GM23338 (cell line): Measurements from ENCODE around the gene CELF4. TPM values are rescaled to one million over a fixed set of nuclear protein-coding genes. Genes with fewer than 3 reads are reported as not detected.

ENCODE experiments used
- ATAC-seq: fragments of 200-7000 bp; cut with Tn5 transposase; 3 replicates; pipeline ENCODE4 v1.9.1; 2020
- DNase-seq: peaks from one replicate; pipeline ENCODE4 v3.0.0-alpha.2; 2015; ENCODE audit warnings: low spot score
- H2AFZ ChIP-seq: fragments of 200-600 bp; sonication (generic); 2 replicates; pipeline ENCODE4 v1.8.0; 2016; ENCODE audit warnings: antibody characterized with exemption, mild to moderate bottlenecking, moderate library complexity
- H3F3A ChIP-seq: fragments of 200-600 bp; sonication (generic); replicated peaks from 2 replicates; pipeline ENCODE4 v1.8.0; 2017; ENCODE audit warnings: antibody characterized with exemption, mixed run types, low read depth
- H3K27ac ChIP-seq: fragments of 200-600 bp; sonication (generic); 2 replicates; pipeline ENCODE4 v1.6.1; 2016; ENCODE audit warnings: low read depth
- H3K27me3 ChIP-seq: fragments of 200-600 bp; sonication (generic); 2 replicates; pipeline ENCODE4 v1.8.0; 2016; ENCODE audit warnings: mild to moderate bottlenecking, mixed run types, moderate library complexity; ENCODE audit not compliant: insufficient read depth
- H3K36me3 ChIP-seq: fragments of 200-600 bp; sonication (generic); 2 replicates; pipeline ENCODE4 v1.8.0; 2016; ENCODE audit warnings: mild to moderate bottlenecking; ENCODE audit not compliant: insufficient read depth
- H3K4me1 ChIP-seq: fragments of 200-600 bp; sonication (generic); 2 replicates; pipeline ENCODE4 v1.8.0; 2016; ENCODE audit warnings: mild to moderate bottlenecking, moderate library complexity; ENCODE audit not compliant: insufficient read depth
- H3K4me2 ChIP-seq: fragments of 200-600 bp; sonication (generic); 2 replicates; pipeline ENCODE4 v1.7.1; 2017; ENCODE audit warnings: mixed run types
- H3K4me3 ChIP-seq: fragments of 200-600 bp; sonication (generic); 2 replicates; pipeline ENCODE4 v1.6.1; 2016; ENCODE audit warnings: mixed run types
- H3K79me2 ChIP-seq: fragments of 200-600 bp; sonication (generic); replicated peaks from 2 replicates; pipeline ENCODE4 v1.8.0; 2017; ENCODE audit warnings: mild to moderate bottlenecking; ENCODE audit not compliant: insufficient read depth
- H3K9me2 ChIP-seq: fragments of 200-600 bp; sonication (generic); 2 replicates; pipeline ENCODE4 v1.8.0; 2017; ENCODE audit not compliant: insufficient read depth
- H4K20me1 ChIP-seq: fragments of 200-600 bp; sonication (generic); replicated peaks from 2 replicates; pipeline ENCODE4 v1.8.0; 2017; ENCODE audit warnings: mild to moderate bottlenecking; ENCODE audit not compliant: insufficient read depth
- H3K27ac Mint-ChIP-seq: 2 replicates; pipeline ENCODE4 v1.8.0; 2020; ENCODE audit warnings: inconsistent platforms, mild to moderate bottlenecking, moderate library complexity, mixed read lengths
- H3K27me3 Mint-ChIP-seq: 3 replicates; pipeline ENCODE4 v1.8.0; 2022; ENCODE audit warnings: low read depth, mild to moderate bottlenecking, moderate library complexity, mixed read lengths, inconsistent platforms; ENCODE audit not compliant: insufficient read depth, poor library complexity
- H3K36me3 Mint-ChIP-seq: 3 replicates; pipeline ENCODE4 v1.8.0; 2021; ENCODE audit warnings: low read depth, mild to moderate bottlenecking, inconsistent platforms, moderate library complexity, mixed read lengths
- H3K4me1 Mint-ChIP-seq: 3 replicates; pipeline ENCODE4 v1.8.0; 2020; ENCODE audit warnings: mild to moderate bottlenecking, inconsistent platforms, mixed read lengths
- H3K4me3 Mint-ChIP-seq: 3 replicates; pipeline ENCODE4 v1.8.0; 2021; ENCODE audit warnings: moderate library complexity, mild to moderate bottlenecking, inconsistent platforms, mixed read lengths
- H3K9me3 Mint-ChIP-seq: 3 replicates; pipeline ENCODE4 v1.8.0; 2020; ENCODE audit warnings: moderate library complexity, mild to moderate bottlenecking, inconsistent platforms, mixed read lengths
- CREB1 ChIP-seq: fragments of 250-450 bp; sonication (Bioruptor Pico); IDR thresholded peaks from 2 replicates; pipeline ENCODE4 v1.5.0; 2020; ENCODE audit warnings: low read depth, mild to moderate bottlenecking, moderate library complexity
- EZH2 ChIP-seq: fragments of 200-600 bp; sonication (generic); IDR thresholded peaks from one replicate; pipeline ENCODE4 v1.8.0; 2017; ENCODE audit warnings: antibody characterized with exemption, mild to moderate bottlenecking, low read depth; ENCODE audit not compliant: unreplicated experiment
- EZH2phosphoT487 ChIP-seq: fragments of 200-600 bp; sonication (generic); IDR thresholded peaks from one replicate; pipeline ENCODE4 v1.8.1; 2018; ENCODE audit warnings: antibody characterized with exemption; ENCODE audit not compliant: unreplicated experiment
- JUNB ChIP-seq: IDR thresholded peaks from one replicate; pipeline ENCODE4 v1.6.1; 2016; ENCODE audit warnings: antibody characterized with exemption; ENCODE audit not compliant: unreplicated experiment
- NANOG ChIP-seq: IDR thresholded peaks from 2 replicates; pipeline ENCODE4 v1.6.1; 2016; ENCODE audit warnings: antibody characterized with exemption, borderline replicate concordance
- POLR2AphosphoS5 ChIP-seq: IDR thresholded peaks from 2 replicates; pipeline ENCODE4 v1.6.1; 2016; ENCODE audit warnings: antibody characterized with exemption, low read depth
- STAT1 ChIP-seq: IDR thresholded peaks from one replicate; pipeline ENCODE4 v1.6.1; 2016; ENCODE audit warnings: antibody characterized with exemption; ENCODE audit not compliant: unreplicated experiment
- ZNF114 ChIP-seq: fragments of 250-450 bp; sonication (Bioruptor Pico); IDR thresholded peaks from 2 replicates; pipeline ENCODE4 v1.5.0; 2020; ENCODE audit warnings: mild to moderate bottlenecking, moderate library complexity
- ZNF331 ChIP-seq: fragments of 250-450 bp; sonication (Bioruptor Pico); IDR thresholded peaks from 2 replicates; pipeline ENCODE4 v1.5.0; 2020; ENCODE audit warnings: low read depth, mild to moderate bottlenecking, moderate library complexity
- polyA plus RNA-seq: library from polyadenylated mRNA; unstranded; fragments of >200 nt; fragmentation: Nextera tagmentation; extraction: Ambion mirVana; gene quantifications from 2 replicates; pipeline ENCODE4 v1.2.1, GENCODE V29; 2016
- total RNA-seq: library from RNA; depleted of rRNA; stranded (reverse); fragments of >200 nt; shearing (Covaris generic); gene quantifications from 2 replicates; pipeline ENCODE4 v1.2.3, GENCODE V29; 2014
- TF ChIP-seq, protein P1 (sequence below), 2 experiments: fragments of 200-600 bp in 1 of 2; sonication (generic) in 1 of 2; conservative IDR thresholded peaks; 2 replicates each; pipeline versions ENCODE4 v1.5.1 to v1.6.1; 2016 to 2017; ENCODE audit warnings: antibody characterized with exemption in 2 of 2, low read depth in 2 of 2, mild to moderate bottlenecking in 2 of 2, moderate library complexity in 1 of 2
- TF ChIP-seq, protein P2 (sequence below): IDR thresholded peaks from 2 replicates; pipeline ENCODE4 v1.6.1; 2016; ENCODE audit warnings: antibody characterized with exemption

Gene CELF4
- total and polyA plus RNA-seq, 2 experiments from 2014 or later = 2.6 to 6.7 TPM

DNA sequence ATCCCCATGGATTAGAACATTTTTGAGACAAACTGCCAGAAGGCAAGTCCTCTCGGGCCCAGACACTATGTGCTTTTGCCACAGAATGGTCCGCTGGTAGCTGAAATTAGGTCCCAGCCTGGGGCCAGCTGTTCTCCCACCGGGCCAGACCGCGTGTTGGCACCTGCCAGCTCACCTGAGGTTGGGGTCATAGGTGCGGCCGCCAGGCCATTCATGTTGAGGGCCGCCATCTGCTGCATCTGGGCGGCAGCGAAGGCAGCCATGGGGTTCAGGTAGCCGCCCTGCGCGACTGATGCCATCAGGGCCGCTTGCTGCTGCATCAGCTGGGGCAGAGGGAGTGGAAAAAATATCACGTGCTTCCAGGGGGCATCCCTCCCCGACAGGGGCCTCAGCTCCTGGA is 292.8 kb downstream of the CELF4 start:
- H3K4me1 Mint-ChIP-seq = peaks cover 11% of the 10 kb centered on the region
- H3K4me1 ChIP-seq = no peaks in the 10 kb centered on the region
- H3K9me2 ChIP-seq = no peaks in the 10 kb centered on the region
- peaks cover 20% of the 10 kb centered on the region for H3K27me3 Mint-ChIP-seq
- TF ChIP-seq ZNF331 (CRISPR knock-in tag) (no peak), ZNF114 (CRISPR knock-in tag) (no peak), STAT1 (no peak), NANOG (no peak), EZH2 (no peak)
- TF ChIP-seq, protein P1, sequence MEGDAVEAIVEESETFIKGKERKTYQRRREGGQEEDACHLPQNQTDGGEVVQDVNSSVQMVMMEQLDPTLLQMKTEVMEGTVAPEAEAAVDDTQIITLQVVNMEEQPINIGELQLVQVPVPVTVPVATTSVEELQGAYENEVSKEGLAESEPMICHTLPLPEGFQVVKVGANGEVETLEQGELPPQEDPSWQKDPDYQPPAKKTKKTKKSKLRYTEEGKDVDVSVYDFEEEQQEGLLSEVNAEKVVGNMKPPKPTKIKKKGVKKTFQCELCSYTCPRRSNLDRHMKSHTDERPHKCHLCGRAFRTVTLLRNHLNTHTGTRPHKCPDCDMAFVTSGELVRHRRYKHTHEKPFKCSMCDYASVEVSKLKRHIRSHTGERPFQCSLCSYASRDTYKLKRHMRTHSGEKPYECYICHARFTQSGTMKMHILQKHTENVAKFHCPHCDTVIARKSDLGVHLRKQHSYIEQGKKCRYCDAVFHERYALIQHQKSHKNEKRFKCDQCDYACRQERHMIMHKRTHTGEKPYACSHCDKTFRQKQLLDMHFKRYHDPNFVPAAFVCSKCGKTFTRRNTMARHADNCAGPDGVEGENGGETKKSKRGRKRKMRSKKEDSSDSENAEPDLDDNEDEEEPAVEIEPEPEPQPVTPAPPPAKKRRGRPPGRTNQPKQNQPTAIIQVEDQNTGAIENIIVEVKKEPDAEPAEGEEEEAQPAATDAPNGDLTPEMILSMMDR (conservative IDR thresholded peaks at IDR 0.05; ENCODE audit: low read depth in 2 of 2) = no peak
- H3K4me3 Mint-ChIP-seq = no peak overlapping the region
- H3K79me2 ChIP-seq = no peaks in the 10 kb centered on the region
- no peak overlapping the region for H3K27ac Mint-ChIP-seq
- DNase-seq (no peak), ATAC-seq (no peak)
- peaks cover 8% of the 10 kb centered on the region for H4K20me1 ChIP-seq
- H3K27ac ChIP-seq = no peak overlapping the region
- no peak overlapping the region for H3K4me2 ChIP-seq
- no peaks in the 10 kb centered on the region for H3F3A ChIP-seq
- H3K27me3 ChIP-seq = no peaks in the 10 kb centered on the region
- H2AFZ ChIP-seq = no peak overlapping the region
- no peak overlapping the region for H3K4me3 ChIP-seq
- no peaks in the 10 kb centered on the region for H3K36me3 Mint-ChIP-seq
- no peaks in the 10 kb centered on the region for H3K36me3 ChIP-seq
- H3K9me3 Mint-ChIP-seq = no peaks in the 10 kb centered on the region; the same call in 2 of the 3 replicates

DNA sequence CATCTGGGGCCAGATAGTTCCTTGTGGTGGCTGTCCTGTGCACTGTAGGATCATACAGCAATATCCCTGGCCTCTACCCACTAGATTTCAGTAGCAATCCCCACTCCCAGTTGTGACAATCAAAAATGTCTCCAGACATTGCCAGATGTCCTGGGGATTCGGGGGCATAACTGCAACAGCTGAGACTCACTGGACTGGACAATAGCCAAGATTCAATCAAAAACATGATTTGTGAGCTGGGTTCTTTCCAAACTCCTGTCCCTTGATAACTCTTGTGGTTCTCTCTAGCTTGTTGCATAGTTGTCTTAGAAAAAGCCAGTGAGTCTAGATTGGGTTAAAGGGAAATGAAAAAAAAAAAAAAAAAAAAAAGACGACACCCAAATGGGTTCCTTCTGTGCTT is 293.4 kb downstream of the CELF4 start:
- Histone ChIP-seq H3K4me1 (no peaks in the 10 kb centered on the region), H3K4me3 (no peak overlapping the region), H3K4me2 (no peak overlapping the region), H2AFZ (no peak overlapping the region), H3K27me3 (no peaks in the 10 kb centered on the region), H3F3A (no peaks in the 10 kb centered on the region), H3K36me3 (no peaks in the 10 kb centered on the region), H4K20me1 (peaks cover 8% of the 10 kb centered on the region), H3K27ac (no peak overlapping the region), H3K79me2 (no peaks in the 10 kb centered on the region), H3K9me2 (no peaks in the 10 kb centered on the region)
- Mint-ChIP-seq H3K36me3 (no peaks in the 10 kb centered on the region), H3K4me1 (peaks cover 7% of the 10 kb centered on the region; the same call in 2 of the 3 replicates), H3K9me3 (no peaks in the 10 kb centered on the region; the same call in 2 of the 3 replicates), H3K27ac (no peak overlapping the region), H3K27me3 (peaks cover 24% of the 10 kb centered on the region), H3K4me3 (no peak overlapping the region)
- ATAC-seq (no peak), DNase-seq (no peak)
- TF ChIP-seq JUNB = no peak
- TF ChIP-seq, protein P2, sequence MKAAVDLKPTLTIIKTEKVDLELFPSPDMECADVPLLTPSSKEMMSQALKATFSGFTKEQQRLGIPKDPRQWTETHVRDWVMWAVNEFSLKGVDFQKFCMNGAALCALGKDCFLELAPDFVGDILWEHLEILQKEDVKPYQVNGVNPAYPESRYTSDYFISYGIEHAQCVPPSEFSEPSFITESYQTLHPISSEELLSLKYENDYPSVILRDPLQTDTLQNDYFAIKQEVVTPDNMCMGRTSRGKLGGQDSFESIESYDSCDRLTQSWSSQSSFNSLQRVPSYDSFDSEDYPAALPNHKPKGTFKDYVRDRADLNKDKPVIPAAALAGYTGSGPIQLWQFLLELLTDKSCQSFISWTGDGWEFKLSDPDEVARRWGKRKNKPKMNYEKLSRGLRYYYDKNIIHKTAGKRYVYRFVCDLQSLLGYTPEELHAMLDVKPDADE = no peak
- TF ChIP-seq NANOG = no peak
- TF ChIP-seq POLR2AphosphoS5 = no peak
- TF ChIP-seq EZH2 = no peak
- TF ChIP-seq, protein P1 (conservative IDR thresholded peaks at IDR 0.05; ENCODE audit: low read depth in 2 of 2) = no peak
- no peak for TF ChIP-seq STAT1
- TF ChIP-seq CREB1 (CRISPR knock-in tag) = no peak
- no peak for TF ChIP-seq EZH2phosphoT487
